Stromal cell of bone marrow (primary cell): ENCODE measurements around the gene LPIN2.
"Not testable (repeated sequence)": the region's sequence is repeated elsewhere in the genome, so short reads cannot be mapped to it uniquely, and the experiment has no call there.

ENCODE experiments used
- DNase-seq: peaks from one replicate; pipeline ENCODE4 v3.0.0-alpha.2; 2012; ENCODE audit warnings: low read depth

Gene LPIN2

DNA sequence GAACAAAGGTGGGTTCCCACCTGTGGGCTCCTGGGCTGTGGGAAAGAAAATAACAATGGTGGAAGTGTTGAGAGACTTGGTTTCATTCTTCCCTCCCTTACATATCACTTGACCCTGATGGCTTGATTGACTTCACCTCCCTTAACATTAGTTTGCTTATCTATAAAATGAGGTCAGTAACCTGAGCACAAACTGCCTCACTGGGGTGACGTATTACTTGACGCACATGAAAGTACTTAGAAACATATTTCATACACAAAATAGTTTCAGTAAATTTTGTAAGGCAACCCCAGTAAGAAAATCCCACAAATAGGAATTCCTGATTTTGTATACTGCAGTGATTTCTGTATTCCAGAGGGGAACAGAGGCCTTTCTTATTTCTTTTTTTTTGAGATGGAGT is 29.4 kb upstream of the LPIN2 start:
- DNase-seq = no peak

DNA sequence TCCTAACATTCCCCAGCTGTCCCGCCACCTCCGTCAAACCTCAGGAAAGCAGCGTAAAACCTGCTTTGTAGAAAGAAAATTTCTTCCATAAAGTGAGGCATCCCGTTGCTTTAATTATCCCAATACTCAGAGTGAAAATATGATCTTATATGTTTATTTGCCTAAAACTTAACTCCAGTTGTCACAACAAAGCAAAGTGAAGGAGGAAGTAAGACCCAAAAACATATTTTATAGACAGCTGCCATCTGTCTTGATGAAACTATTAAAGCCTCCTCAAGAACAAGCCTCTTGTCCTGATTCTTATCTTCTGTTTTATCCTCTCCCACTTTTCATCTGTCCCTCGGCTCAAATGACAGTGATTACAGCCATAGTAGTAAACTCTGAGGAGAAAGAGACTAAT is 28.9 kb upstream of the LPIN2 start:
- no peak for DNase-seq

DNA sequence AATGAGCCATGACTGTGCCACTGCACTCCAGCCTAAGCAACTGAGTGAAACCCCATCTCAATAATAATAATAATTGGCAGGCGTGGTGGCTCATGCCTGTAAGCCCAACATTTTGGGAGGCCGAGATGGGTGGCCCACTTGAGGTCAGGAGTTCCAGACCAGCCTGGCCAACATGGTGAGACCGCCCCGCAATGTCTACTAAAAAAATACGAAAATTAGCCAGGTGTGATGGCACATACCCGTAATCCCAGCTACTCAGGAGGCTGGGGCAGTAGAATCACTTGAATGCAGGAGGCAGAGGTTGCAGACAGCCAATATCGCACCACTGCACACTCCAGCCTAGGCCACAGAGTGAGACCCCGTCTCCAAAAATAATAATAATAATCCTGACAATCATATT is 27.9 kb upstream of the LPIN2 start:
- no peak for DNase-seq

DNA sequence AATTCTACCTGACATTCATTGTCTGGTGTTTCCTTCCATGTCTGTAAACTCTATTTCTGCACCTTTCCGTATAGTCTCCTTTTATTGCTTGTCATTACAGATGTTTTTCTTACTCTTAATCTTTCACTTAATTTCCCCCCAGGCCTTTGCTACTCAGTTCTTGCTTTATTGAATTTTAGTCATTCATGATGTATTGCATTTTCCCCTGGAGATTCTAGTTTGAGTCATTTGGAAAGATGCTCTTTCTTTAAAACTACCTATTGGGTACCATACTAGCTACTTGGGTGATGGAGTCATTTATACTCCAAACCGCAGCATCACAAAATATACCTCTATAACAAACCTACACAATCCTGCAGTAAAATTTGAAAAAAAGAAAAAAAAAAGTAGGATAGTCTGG is 27.2 kb upstream of the LPIN2 start:
- no peak for DNase-seq

DNA sequence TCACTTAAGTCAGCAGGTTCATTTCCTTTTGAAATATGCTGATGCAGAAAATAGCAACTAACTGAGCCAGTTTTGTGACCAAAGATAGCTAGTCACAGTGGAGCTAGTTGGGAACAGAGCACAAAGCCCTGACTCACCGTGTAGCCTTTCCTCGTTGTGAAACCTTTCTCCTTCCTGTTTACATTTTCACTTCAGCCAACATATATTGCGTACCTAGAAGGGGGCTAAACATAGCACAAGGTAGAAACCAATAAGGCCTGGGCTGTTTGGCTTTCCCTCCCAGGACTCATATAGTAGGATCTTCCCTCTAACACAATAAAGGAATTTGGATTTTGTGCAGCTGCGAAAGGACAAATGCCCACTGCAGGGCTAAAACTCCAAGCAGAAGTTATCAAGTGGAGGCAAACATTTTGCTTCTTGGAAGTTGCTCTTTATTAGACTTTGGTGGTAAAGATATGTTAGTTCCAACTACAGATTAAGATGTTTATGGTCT is 24.5 kb upstream of the LPIN2 start:
- peak; percentile 13 for DNase-seq

DNA sequence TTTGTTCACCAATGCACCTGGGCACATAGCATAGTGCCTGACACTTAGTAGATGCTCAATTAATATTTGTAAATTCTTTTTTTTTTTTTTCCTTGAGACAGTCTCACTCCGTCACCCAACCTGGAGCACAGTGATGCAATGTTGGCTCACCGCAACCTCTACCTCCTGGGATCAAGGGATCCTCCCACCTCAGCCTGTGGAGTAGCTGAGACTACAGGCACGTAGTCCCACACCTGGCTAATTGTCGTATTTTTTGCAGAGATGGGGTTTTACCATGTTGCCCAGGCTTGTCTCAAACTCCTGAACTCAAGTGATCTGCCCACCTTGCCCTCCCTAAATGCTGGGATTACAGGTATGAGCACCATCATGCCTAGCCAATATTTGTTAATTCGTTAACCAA is 23.2 kb upstream of the LPIN2 start:
- no peak for DNase-seq

DNA sequence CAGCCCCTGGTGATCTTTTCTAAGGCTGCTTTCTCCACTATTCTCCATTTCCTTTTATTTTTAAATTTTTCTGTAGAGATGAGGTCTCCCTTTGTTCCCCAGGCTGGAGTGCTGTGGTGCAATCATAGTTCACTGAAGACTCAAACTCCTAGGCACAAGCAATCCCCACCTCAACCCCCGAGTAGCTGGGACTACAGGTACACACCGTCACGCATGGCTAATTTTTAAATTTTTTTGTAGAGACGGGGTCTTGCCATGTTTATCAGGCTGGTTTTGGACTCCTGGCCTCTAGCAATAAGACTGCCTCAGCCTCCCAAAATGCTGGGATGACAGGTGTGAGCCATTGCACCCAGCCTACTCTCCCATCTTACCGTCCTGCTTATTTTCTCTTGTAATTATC is 22.7 kb upstream of the LPIN2 start:
- DNase-seq = no peak

DNA sequence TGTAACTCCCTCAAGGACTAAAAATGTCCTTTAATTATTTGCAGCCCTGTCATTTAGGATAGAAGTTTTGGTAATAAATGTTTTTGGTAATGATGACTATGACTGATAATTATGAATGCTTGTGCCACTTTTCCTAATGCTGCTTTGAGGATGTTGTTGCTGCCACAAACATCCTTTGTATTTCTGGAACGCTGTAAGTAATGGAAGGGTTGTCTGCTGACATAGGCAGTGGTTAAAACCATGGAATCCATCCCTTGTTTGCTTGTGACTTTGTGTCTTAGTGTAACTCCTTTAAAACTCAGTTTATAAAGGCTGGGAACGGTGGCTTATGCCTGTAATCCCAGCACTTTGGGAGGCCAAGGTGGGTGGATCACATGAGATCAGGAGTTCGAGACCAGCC is 19.8 kb upstream of the LPIN2 start:
- DNase-seq = no peak

DNA sequence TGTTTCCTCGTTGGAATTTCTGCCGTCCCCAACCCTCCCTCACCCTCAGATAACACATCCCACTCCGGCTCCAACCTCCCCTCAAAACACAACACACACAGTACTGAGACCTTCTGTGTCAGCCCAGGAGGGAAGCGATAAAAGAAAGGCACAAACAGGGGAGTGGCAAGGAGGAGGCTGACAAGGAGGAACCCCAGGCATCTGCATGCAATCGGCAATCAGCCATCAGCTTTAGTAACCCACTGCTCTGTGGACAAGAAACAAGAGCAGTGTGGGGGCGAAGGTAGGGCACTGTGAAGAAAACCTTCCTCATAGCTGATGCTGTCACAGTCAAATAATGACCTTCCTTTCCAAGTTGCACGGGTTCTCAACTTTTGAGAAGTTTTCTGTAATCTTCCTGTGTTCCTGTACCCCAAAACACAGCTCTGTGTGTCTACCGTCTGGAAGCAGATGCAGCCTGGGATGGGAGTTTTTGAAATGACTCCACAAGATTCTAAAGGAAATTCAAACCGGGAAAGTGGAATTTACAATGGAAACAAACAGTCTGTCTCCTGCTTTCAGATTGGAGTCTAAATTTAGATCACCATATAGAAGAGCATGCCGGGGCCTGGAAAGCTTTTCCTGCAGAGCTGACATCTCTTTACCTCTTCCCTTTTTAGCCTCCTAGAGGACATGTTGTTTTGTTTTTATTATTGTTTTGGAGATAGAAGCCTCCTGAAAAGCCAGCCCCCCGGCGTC is 16.4 kb upstream of the LPIN2 start:
- DNase-seq = no peak

DNA sequence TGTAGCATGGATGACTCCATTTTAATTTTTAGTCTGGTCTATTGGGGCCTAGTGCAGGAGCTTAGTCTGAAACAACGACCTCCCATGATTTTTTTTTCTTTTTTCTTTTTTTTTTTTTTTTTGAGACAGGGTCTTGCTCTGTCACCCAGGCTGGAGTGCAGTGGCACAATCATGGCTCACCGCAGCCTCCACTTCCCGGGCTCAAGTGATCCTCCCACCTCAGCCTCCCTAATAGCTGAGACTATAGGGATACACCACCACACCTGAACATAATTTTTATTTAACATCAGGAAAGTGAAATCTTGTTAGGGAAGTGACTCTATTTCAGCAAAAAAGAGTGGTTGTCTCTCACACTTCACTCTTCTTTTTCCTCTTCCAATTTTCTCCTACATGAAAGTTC is 15.2 kb upstream of the LPIN2 start:
- DNase-seq = not testable (repeated sequence)

DNA sequence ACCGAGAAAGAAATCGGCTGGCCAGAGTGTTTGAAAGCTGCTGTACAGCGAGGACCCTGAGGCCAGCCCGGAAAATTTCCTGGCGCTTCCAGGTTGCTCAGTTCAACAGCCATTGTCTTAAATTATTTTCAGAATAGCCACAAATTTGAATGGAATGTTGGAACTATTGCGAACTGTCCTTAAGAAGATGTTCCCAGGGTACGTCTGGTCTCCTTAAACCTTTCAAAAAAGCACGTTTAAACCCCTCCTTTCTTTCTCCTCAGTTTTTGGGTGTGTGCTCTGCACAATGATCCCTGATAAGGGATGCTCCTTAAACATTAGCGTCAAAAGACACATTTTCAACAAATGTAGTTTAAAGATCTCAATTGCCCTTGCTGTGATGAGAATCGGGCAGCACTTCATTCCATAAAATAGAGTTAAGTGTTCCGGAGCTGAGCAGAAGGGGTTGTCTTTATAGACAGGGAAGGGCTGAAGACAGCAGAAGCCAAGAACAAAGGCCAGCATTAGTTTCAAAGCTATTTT is 14.5 kb upstream of the LPIN2 start:
- no peak for DNase-seq

DNA sequence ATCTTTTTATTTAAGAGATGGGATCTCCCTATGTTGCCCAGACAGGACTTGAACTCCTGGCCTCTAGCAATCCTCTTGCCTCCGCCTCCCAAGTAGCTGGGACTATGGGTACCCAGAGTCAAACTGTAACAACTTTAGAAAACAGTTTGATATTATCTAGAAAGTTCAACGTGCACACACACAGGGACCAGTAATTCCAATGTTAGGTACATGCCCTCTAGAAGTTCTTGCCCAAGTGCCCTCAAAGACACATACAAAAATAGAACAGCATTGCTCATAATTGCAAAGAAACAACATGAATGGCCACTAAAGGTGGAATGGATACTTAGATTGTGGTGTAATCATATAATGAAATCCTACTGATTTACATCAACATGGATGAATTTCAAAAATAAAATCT is 12.6 kb upstream of the LPIN2 start:
- no peak for DNase-seq

DNA sequence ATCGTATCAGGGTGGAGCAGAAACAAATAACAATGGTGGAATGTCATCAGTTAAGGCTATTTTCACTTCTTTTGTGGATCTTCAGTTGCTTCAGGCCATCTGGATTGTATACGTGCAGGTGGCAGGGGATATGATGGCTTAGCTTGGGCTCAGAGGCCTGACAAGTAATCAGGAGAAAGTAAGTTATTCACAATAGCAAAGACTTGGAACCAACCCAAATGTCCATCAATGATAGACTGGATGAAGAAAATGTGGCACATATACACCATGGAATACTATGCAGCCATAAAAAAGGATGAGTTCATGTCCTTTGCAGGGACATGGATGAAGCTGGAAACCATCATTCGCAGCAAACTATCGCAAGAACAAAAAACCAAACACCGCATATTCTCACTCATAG is 10.7 kb upstream of the LPIN2 start:
- not testable (repeated sequence) for DNase-seq

DNA sequence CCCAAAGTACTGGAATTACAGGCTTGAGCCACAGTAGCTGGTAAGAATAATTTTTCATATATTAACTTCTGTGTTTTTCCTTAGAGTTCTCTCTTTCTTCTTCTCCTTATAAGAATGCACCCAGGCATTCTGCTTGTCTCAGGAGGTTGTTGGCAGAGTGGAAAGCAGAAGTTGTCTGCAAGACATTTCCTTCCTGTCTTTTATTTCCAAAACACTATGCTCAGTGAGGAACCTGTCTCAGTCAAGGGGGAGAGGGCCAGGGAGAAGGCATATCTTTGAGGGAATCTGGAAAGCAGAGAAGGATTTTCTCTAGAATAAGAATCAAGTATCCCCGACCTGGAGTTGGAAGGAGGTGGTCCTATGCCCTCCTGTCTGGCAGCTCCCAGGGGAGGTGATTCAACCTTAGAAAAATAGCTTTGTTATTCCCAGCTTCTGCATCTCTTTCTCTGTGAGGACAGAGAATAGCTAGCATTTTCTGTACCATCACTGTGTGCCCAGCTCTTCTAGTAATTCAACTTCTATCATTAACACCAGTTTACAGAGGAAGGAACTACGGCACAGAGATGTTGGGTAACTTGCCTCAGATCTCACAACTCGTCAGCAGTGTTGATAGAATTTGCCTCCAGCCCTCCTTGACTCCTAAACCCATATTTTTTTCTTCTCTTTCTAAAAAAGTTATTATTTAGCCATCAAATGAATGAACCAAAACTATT is 3.8 kb upstream of the LPIN2 start:
- DNase-seq = no peak

DNA sequence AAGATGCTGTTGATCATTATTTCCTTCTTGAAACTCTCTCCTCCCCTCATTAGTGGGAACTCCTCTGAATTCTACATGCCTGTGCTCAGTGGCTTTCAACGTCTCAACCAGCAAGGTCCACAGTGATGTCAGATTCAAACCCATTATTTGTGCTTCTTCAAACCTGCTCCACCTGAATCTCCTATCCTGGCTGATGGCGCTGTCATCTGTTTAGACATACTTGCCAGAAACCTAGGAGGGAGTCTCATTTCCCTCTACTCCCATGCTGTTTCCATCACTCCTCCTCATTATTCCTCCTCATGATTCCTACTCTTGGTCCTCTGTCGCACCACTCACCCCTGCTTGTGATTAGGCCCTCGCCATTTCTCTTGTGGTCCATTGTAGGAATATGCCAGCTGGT is 2.9 kb upstream of the LPIN2 start:
- DNase-seq = no peak

DNA sequence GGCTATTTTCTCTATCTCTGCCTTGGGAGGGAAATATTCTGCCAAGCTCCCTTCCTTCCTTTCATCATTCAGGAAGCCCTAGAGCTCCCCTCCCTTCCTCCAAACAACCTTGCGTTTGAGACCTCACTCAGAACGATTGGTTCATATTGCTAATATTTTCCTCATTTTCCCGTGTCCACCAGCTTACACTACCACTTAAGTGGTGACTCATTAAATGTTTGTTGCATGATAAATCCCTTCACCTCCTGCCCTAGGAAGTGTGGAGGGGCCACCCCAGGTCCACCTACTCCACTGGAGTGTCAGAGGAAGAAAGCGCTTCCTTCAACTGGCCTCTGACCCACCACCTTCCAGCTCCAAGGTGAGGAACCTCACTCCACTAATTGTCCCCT is 2.3 kb upstream of the LPIN2 start:
- peak; percentile 55 for DNase-seq

DNA sequence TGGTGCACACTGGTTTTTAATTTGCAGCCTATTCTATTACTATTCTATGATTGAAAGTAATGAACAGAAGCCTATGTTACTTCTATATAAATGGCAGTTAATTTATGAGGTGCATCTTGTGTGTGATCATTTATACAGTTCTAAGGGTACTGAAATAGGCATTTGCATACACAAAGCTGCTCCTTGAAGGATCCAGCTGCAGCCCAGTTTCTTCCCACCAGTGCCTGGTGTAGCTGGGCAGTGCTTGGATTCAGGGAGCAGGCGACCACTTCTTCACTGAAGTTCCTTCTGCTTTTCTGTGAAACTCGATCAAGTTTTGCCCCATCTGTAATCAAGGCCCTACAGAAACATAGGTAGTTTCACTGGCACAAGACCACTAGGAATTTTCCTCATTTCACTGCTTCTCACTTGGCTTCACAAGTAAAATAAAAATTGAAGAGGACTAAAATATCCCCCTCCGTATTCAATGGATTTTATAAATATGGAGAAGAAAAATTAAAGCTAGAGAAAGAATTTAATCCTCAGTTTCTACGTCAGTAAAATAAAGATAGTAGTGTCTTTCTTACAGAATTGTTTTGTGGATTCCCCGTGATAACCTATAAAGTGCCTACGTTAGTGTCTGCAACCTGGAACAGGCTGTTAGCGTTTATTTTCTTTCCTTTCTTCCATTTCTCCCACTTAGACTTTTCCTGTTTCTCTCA is 1.7 kb upstream of the LPIN2 start:
- DNase-seq = no peak

DNA sequence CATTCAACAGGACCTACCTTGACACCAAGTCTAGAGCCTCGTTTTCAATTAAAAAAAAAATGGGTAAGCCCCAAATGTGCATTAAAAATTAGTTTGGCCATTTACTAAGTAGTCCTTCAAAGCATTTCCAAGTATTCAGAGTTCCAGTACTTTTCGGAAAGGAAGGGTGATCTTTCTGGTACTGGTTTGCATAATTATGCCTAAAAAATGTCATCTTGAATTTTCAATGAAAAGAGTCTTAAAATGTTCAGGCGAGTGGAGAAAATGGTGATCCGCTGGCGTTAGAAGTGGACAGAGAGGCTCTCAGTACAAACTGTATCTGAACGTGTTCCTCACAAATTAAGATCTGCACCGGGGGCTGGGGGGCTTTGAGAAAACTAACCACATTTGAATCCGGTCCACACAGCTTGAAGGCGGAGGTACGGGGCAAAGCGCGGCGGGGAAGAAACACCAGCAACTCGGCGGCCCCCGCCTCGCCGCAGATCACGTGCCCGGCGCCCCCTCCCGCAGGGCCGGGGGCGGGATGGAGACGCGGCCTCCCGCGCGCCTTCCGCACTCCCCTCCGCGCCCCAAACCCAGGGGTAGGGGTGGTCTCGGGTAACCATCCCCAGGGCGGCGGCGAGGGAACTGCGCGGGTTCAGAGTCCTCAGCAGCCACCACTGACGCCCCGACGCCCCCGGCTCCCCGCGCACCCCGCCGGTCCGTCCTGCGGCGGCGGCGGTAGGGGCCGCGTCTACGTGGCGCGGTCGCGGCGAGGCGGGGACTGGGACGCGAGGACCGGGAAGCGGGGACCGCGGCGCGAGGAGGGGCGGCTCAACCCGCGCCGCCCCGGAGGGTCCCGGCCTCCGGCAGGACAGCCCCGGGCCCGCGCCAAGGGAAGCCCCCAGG is 564 bp downstream of the LPIN2 start:
- no peak for DNase-seq

DNA sequence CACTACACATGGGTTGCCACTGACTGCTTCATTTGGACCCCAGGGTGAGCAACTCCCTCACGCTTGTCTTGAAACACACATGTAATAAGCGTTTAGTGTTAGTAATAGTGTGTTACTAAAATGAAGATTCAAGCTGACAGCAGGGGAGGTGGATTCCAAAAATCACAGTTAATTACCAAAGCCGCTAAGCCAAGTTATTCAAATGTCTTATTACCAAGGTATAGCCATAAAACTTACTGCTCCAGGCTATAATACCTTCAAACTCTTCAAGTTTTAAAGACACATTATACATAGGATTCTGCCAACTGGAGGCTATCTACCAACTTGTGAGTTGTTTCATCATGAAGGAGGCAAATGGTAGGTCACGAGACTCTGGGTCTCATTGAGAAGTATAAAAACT is 2.9 kb downstream of the LPIN2 start:
- no peak for DNase-seq

DNA sequence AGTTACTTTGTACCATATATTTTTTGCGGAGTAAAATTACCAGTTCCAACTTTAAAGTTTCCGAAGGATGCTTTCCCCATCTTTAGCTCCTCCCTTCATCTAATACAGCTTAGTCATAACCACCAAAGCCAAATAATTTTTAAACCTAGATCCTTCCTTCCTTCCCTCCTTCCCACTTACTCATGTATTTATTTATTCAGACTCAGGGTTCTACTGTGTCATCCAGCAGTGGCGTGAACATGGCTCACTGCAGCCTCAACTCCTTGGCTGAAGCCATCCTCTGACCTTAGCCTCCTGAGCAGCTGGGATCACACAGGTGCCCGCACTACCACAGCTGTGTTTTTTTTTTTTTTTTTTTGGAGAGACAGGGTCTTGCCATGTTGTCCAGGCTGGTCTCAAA is 4.4 kb downstream of the LPIN2 start:
- DNase-seq = peak; percentile 68

DNA sequence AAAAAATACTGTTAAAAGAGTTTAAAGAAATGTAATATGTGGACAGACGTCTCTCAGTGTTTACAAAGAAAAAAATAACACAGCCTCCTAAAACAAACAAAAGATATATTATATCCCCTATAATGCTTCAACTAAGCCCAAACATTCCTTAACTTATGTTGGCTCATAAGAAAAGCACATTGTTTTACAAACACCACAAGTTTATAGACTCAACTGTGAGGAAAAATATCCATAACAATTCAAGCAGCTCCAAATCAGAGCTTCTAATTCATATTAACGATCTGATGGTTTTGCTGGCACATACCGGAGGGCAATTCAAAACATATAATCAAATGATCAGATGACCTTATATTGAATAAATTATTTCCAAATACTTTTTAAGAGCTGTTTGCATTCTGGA is 5.5 kb downstream of the LPIN2 start:
- DNase-seq = no peak

DNA sequence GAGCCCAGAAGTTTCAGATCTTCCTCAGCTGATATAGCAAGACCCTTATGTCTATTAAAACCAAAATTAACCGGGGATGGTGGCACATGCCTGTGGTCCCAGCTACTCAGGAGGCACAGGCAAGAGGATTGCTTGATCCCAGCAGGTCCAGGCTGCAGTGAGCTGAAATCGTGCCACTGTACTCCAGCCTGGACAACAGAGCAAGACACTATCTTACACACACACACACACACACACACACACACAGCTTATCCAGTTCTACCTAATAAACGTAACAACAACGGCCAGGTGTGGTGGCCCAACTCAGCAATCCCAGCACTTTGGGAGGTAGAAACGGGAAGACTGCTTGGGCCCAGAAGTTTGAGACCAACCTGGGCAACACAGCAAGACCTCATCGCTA is 7.5 kb downstream of the LPIN2 start:
- no peak for DNase-seq
